Caco-2 (cell line): Measurements from ENCODE around the gene SPSB3. TPM values are rescaled to one million over a fixed set of nuclear protein-coding genes. Genes with fewer than 3 reads are reported as not detected.

Experiments used
- BruUV-seq: library from RNA; stranded (reverse); fragments of 400-500 nt; replicated peaks from 2 replicates; lab custom pipeline; 2021; lab: Mats Ljungman, UMichigan
- CTCF ChIA-PET: fragments of 300-600 bp; sonication (Branson Sonifier 250); formaldehyde crosslinking; loops from one replicate; lab custom pipeline; 2022; ENCODE audit warnings: antibody characterized with exemption; lab: Charles Lee
- POLR2A ChIA-PET: fragments of 300-600 bp; sonication (Branson Sonifier 250); formaldehyde crosslinking; loops from one replicate; lab custom pipeline; 2022; ENCODE audit warnings: antibody characterized with exemption; lab: Charles Lee
- DNase-seq, 2 experiments: peaks; one replicate each; pipeline versions ENCODE4 v3.0.0 to v3.0.0-alpha.2; 2020 to 2022
- H3K27me3 ChIP-seq: replicated peaks from 2 replicates; pipeline ENCODE4 v1.6.0; 2011; ENCODE audit warnings: low read length; ENCODE audit not compliant: control insufficient read depth, insufficient read depth
- H3K36me3 ChIP-seq: 2 replicates; pipeline ENCODE4 v1.5.1; 2011; ENCODE audit warnings: low read length; ENCODE audit not compliant: control insufficient read depth, insufficient read depth
- H3K4me1 ChIP-seq: fragments of 250-450 bp; sonication (Bioruptor Pico); 2 replicates; pipeline ENCODE4 v1.5.1; 2020; ENCODE audit warnings: mild to moderate bottlenecking
- H3K4me3 ChIP-seq: 2 replicates; pipeline ENCODE4 v1.5.1; 2011; ENCODE audit warnings: low read depth, mild to moderate bottlenecking, control low read depth, low read length
- H3K9me3 ChIP-seq: fragments of 250-450 bp; sonication (Bioruptor Pico); 2 replicates; pipeline ENCODE4 v1.5.1; 2020; ENCODE audit warnings: mild to moderate bottlenecking, moderate library complexity
- H3K27ac Mint-ChIP-seq: one replicate; pipeline ENCODE4 v1.8.0; 2022; ENCODE audit warnings: mixed read lengths; ENCODE audit not compliant: unreplicated experiment
- H3K27me3 Mint-ChIP-seq: one replicate; pipeline ENCODE4 v1.8.0; 2022; ENCODE audit warnings: mixed read lengths; ENCODE audit not compliant: insufficient read depth, unreplicated experiment
- H3K36me3 Mint-ChIP-seq: one replicate; pipeline ENCODE4 v1.8.0; 2022; ENCODE audit warnings: mild to moderate bottlenecking, mixed read lengths; ENCODE audit not compliant: insufficient read depth, unreplicated experiment
- H3K4me1 Mint-ChIP-seq: one replicate; pipeline ENCODE4 v1.8.0; 2022; ENCODE audit warnings: low read depth, mixed read lengths; ENCODE audit not compliant: unreplicated experiment
- H3K4me3 Mint-ChIP-seq: one replicate; pipeline ENCODE4 v1.8.0; 2022; ENCODE audit warnings: mild to moderate bottlenecking, moderate library complexity, mixed read lengths; ENCODE audit not compliant: unreplicated experiment
- H3K9me3 Mint-ChIP-seq: one replicate; pipeline ENCODE4 v1.8.0; 2022; ENCODE audit warnings: mixed read lengths; ENCODE audit not compliant: unreplicated experiment
- CTCF ChIP-seq, 2 experiments: fragments of 200-600 bp in 1 of 2; IDR thresholded peaks; 1 replicate in 1 of 2; 2 replicates in 1 of 2; pipeline versions ENCODE4 v1.5.1 to v1.8.0; 2011 to 2022; ENCODE audit warnings: antibody characterized with exemption in 1 of 2, control low read depth in 1 of 2, inconsistent platforms in 1 of 2, low read depth in 1 of 2, low read length in 1 of 2, mild to moderate bottlenecking in 1 of 2, moderate library complexity in 1 of 2; ENCODE audit not compliant: insufficient read depth in 1 of 2, severe bottlenecking in 1 of 2, unreplicated experiment in 1 of 2
- intact Hi-C: fragments of 100-400 bp; cut with micrococcal nuclease; formaldehyde crosslinking; loops from one replicate; pipeline ENCODE4 v1.10.0; 2022; ENCODE audit not compliant: unreplicated experiment
- total RNA-seq: library from RNA; stranded (reverse); gene quantifications from 2 replicates; pipeline ENCODE4 v1.2.3, GENCODE V29; 2022

SPSB3 gene
- total RNA-seq, 1 experiment from 2014 or later = 28.0 TPM

GRCh38 chr16:1778200-1779179 is 3.9 kb downstream of the SPSB3 start:
- H3K36me3 Mint-ChIP-seq = peaks cover 84% of the 10 kb centered on the region
- DNase-seq = no peak
- Histone ChIP-seq H3K4me3 (no peak overlapping the region), H3K27me3 (no peaks in the 10 kb centered on the region), H3K9me3 (no peaks in the 10 kb centered on the region), H3K4me1 (peaks cover 15% of the 10 kb centered on the region), H3K36me3 (no peaks in the 10 kb centered on the region)
- H3K27ac Mint-ChIP-seq = peak overlapping the region; percentile 48
- peak overlapping the region; percentile 54 for H3K4me3 Mint-ChIP-seq
- H3K9me3 Mint-ChIP-seq = no peaks in the 10 kb centered on the region
- ChIA-PET CTCF (no interaction called here), POLR2A (no interaction called here)
- no peak for TF ChIP-seq CTCF (IDR thresholded peaks at IDR 0.05; ENCODE audit: insufficient read depth in 1 of 2, low read depth in 1 of 2, low read length in 1 of 2, severe bottlenecking in 1 of 2, unreplicated experiment in 1 of 2)
- intact Hi-C loops = no loop called here
- peaks cover 8% of the 10 kb centered on the region for H3K4me1 Mint-ChIP-seq
- no TSS peak for BruUV-seq
- H3K27me3 Mint-ChIP-seq = no peaks in the 10 kb centered on the region

GRCh38 chr16:1777375-1778199 is 4.8 kb downstream of the SPSB3 start:
- Mint-ChIP-seq H3K27me3 (no peaks in the 10 kb centered on the region), H3K27ac (no peak overlapping the region), H3K4me3 (no peak overlapping the region), H3K9me3 (no peaks in the 10 kb centered on the region), H3K4me1 (peaks cover 8% of the 10 kb centered on the region), H3K36me3 (peaks cover 83% of the 10 kb centered on the region)
- H3K36me3 ChIP-seq = no peaks in the 10 kb centered on the region
- peaks cover 15% of the 10 kb centered on the region for H3K4me1 ChIP-seq
- no TSS peak for BruUV-seq
- intact Hi-C loops = no loop called here
- ChIA-PET POLR2A (no interaction called here), CTCF (no interaction called here)
- H3K4me3 ChIP-seq = no peak overlapping the region
- TF ChIP-seq CTCF (IDR thresholded peaks at IDR 0.05; ENCODE audit: insufficient read depth in 1 of 2, low read depth in 1 of 2, low read length in 1 of 2, severe bottlenecking in 1 of 2, unreplicated experiment in 1 of 2) = no peak
- no peak for DNase-seq
- H3K9me3 ChIP-seq = no peaks in the 10 kb centered on the region
- H3K27me3 ChIP-seq = no peaks in the 10 kb centered on the region

GRCh38 chr16:1776991-1777374 is 5.4 kb downstream of the SPSB3 start:
- no peak for TF ChIP-seq CTCF (IDR thresholded peaks at IDR 0.05; ENCODE audit: insufficient read depth in 1 of 2, low read depth in 1 of 2, low read length in 1 of 2, severe bottlenecking in 1 of 2, unreplicated experiment in 1 of 2)
- no peak for DNase-seq
- H3K27ac Mint-ChIP-seq = no peak overlapping the region
- Histone ChIP-seq H3K4me3 (no peak overlapping the region), H3K27me3 (no peaks in the 10 kb centered on the region), H3K36me3 (no peaks in the 10 kb centered on the region), H3K4me1 (peaks cover 15% of the 10 kb centered on the region), H3K9me3 (no peaks in the 10 kb centered on the region)
- no TSS peak for BruUV-seq
- H3K36me3 Mint-ChIP-seq = peaks cover 83% of the 10 kb centered on the region
- H3K27me3 Mint-ChIP-seq = no peaks in the 10 kb centered on the region
- H3K4me1 Mint-ChIP-seq = peaks cover 8% of the 10 kb centered on the region
- POLR2A ChIA-PET = no interaction called here
- H3K9me3 Mint-ChIP-seq = no peaks in the 10 kb centered on the region
- intact Hi-C loops = no loop called here
- CTCF ChIA-PET = no interaction called here
- H3K4me3 Mint-ChIP-seq = no peak overlapping the region
